ENCODE results near the gene PRPF38B. TPM values are rescaled to one million over a fixed set of nuclear protein-coding genes. Genes with fewer than 3 reads are reported as not detected.

Gene PRPF38B
- total RNA-seq, 6 donors from 2014 or later = 28.9 to 81.7 (median 35.5) TPM

- peaks cover 15 to 26% (median 20%) of the 10 kb centered on the region in 4 donors for H3K4me1 ChIP-seq
- TF ChIP-seq POLR2AphosphoS5 (IDR thresholded peaks at IDR 0.05) (no peak), CTCF (IDR thresholded peaks at IDR 0.05) (no peak), EP300 (IDR thresholded peaks at IDR 0.05) (no peak), POLR2A (IDR thresholded peaks at IDR 0.05) (no peak)
- H3K36me3 ChIP-seq = peaks cover 0 to 35% (median 3%) of the 10 kb centered on the region in 4 donors
- DNase-seq (no peak), ATAC-seq (ENCODE audit: low FRiP score in 2 of 2) (no peak)
- H3K27me3 ChIP-seq = no peaks in the 10 kb centered on the region
- no peak overlapping the region for H3K4me3 ChIP-seq
- H3K9me3 ChIP-seq = no peaks in the 10 kb centered on the region
- H3K27ac ChIP-seq = no peak overlapping the region
- WGBS, 2 donors = 88 to 100% methylated on average over 1 of the region's 1 CpG
These were observed 58.5 kb downstream of the PRPF38B start for GRCh38 chr1:108750476-108751181.

Other genes with a start within 250 kb of the PRPF38B start
- gene NBPF6, start 242.0 kb upstream of the PRPF38B start, total RNA-seq = not detected
- gene EEIG2, start 132.2 kb upstream of the PRPF38B start, total RNA-seq = 10 to 100 TPM in 5 of 6 donors, 1 to 10 TPM in 1; 8.4 to 19.9 (median 15.1) TPM
- 10 to 100 TPM in 2 of 6 donors, 1 to 10 TPM in 4; 5.0 to 12.3 (median 7.0) TPM for gene HENMT1, start 31.2 kb upstream of the PRPF38B start, total RNA-seq
- gene FNDC7, start 20.6 kb downstream of the PRPF38B start, total RNA-seq = 1 to 10 TPM in 1 of 6 donors, not detected in 5; 2.1 TPM
- 10 to 100 TPM; 41.8 to 84.1 (median 55.8) TPM for gene STXBP3, start 54.4 kb downstream of the PRPF38B start, total RNA-seq
- under 1 TPM in 2 of 6 donors, not detected in 4; 0.46 to 0.84 TPM for gene AKNAD1, start 164.8 kb downstream of the PRPF38B start, total RNA-seq
- 10 to 100 TPM in 5 of 6 donors, 1 to 10 TPM in 1; 8.9 to 27.4 (median 17.8) TPM for gene GPSM2, start 184.7 kb downstream of the PRPF38B start, total RNA-seq